NOMO-1 (cell line): ENCODE data around the gene AKAP13.

Experiments used
- DNase-seq, 2 experiments: peaks; one replicate each; lab custom pipeline; 2025; ENCODE audit not compliant: unreplicated experiment in 2 of 2; lab: John Stamatoyannopoulos, UW

The AKAP13 gene

GRCh38 chr15:85495544-85495943, 115.1 kb downstream of the AKAP13 start:
- no peak for DNase-seq

GRCh38 chr15:85496151-85496550, 115.7 kb downstream of the AKAP13 start:
- no peak for DNase-seq

- DNase-seq, result no peak
Observed at GRCh38 chr15:85496551-85497171, 116.3 kb downstream of the AKAP13 start.

GRCh38 chr15:85497172-85497569, 116.8 kb downstream of the AKAP13 start:
- no peak for DNase-seq

DNA sequence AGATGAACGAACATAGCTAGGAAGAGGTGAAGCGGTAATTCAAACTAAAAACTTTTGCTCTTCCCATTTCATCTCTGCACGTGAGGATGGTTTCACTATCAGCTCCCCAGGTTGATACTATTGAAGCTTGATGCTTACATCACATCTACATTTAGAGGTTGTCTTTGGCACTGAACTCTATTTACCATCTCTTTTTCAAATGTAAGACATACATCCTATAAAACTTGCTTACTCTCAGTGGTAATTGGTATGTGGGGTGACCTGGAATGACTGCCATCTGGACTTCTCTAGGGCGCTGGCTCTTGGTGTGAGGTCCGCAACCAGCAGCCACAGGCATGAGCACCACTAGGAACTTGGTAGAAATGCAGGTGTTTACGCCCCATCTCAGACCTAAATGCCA, 118.1 kb downstream of the AKAP13 start:
- DNase-seq, result no peak

- no peak for DNase-seq
Observed at GRCh38 chr15:85499371-85499887, 119.0 kb downstream of the AKAP13 start.

GRCh38 chr15:85500060-85500708, 119.8 kb downstream of the AKAP13 start:
- no peak for DNase-seq

GRCh38 chr15:85500729-85501128, 120.3 kb downstream of the AKAP13 start:
- no peak for DNase-seq

GRCh38 chr15:85501574-85501973, 121.2 kb downstream of the AKAP13 start:
- no peak for DNase-seq

DNA sequence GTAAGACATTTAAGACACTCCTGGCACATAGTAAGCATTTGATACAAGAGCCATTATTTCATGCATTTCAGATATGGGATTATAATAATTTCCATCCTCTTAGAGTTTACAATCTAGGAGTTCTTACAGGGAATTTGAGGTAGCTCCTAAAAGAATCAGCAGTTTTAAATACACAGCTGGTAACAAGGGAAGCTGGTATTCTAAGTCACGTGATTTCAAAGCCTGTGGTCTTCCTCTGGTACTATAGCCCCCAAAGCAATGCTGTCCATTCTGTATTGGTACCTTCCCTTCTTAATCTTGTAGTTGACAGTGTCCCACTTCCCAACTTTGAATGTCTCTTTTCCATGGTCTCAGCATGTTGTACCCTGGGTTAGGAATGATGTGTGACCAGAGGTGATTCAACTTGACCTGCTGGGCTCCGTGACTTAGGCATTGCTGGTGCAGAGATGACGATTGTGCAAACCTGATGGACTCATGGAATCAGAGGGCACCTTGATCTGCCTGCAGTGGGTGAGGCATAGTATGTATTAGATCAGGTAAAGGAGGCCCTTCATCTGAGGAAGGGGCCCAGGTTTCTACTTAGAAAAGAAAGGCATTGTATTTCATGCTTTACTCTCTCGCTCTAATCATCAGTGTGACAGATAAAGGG, 122.9 kb downstream of the AKAP13 start:
- no peak for DNase-seq

DNA sequence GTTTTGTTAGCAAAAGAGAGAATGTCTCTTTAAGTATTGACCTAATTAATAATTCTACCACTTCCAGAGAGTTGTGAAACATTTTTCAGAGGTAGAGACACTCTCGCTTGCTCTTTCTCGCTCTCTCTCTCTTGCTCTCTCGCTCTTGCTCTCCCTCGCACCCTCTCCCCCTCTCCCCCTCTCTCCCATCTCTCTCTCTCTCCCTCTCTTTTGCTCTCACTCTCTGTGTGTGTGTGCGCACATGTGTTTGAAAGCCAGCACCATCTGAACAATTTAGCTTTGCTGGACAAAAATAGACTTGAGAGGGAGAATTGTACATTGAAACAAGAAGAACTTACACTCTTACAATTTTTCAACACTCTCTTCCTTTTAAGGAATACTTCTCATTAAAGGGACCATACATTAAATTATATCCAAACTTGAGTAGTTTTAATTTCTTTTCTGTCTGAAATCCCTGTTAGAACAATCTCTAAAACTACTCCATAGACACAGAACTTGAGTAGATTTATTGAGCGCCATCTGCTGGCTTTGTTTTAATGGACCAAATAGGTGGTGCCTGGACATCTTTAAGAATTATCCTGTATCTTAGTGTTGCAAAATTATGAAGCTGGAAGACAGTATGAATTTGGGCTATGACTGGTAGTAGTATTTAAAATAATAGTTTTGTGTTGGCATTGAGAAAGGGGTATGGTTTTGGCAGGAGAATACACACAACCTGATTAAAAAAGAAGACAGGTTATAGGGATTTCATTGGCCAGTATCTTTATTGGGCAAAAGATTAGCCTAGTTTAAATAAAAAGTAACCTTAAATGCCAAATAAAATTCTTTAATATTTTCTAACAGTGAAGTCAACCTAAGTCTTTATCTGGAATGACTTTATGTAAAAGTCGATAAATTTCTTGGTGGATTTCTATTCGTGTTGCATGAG, 124.6 kb downstream of the AKAP13 start:
- DNase-seq, result peak in 1 of 2 experiments; percentile 27

- DNase-seq, result no peak
Observed at GRCh38 chr15:85507114-85507513, 126.7 kb downstream of the AKAP13 start.

GRCh38 chr15:85509973-85510372, 129.6 kb downstream of the AKAP13 start:
- no peak for DNase-seq

DNA sequence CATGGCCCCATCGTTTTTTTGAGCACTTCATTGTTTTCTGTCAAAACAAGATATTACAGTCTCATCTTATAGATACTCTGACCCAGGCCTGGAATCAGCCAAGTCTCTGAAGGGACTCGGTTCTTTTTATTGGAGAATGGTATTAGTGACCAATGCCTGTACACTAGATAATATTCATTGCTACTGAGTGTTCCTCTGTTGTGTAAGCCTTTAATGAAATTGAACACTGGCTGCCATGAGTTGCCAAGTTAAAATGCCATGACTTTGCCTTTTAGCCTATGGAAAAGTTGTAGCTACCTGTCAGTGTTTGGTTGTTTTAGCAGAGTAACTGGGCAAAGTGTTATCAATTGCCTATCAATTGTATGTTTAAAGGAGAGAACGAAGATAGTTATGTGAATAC, 134.0 kb downstream of the AKAP13 start:
- no peak for DNase-seq

- no peak for DNase-seq
Observed at GRCh38 chr15:85515212-85515611, 134.8 kb downstream of the AKAP13 start.

GRCh38 chr15:85517086-85517485, 136.7 kb downstream of the AKAP13 start:
- DNase-seq, result no peak

DNA sequence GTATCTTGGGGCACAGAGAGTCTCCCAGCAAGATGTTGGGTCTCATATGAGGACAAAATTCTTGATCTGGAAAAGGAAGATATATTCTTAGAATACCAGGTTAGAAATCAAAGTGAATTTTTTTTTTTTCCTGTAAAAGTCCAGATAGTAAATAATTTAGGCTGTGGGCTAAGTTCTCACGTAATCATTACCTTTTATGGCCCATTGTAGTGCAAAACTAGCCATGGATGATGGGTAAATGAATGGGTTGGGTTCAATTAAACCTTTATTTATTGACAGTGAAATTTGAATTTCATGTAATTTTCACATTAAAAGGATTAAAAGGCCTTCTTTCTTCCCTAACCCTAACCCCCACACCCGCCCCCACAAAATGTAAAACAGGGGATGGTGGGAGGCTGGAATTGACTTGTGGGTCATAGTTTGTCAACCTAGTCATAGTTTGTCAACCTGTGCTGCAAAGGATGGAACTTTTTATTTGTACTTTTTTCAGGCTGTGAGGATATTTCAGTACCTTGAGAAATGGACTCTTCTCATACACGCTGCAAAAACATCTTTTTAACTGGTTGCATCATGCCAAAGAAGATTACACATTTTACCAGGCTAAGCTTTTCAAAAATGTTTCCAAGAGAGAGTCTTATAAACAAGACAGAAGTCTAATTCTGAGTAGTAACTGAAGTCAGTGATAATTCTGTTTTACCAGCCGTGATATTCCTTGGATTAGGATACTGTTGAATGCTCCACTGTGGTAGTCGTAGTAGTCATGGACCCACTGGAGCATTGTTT, 138.8 kb downstream of the AKAP13 start:
- DNase-seq, result no peak

- no peak for DNase-seq
Observed at GRCh38 chr15:85520650-85521049, 140.2 kb downstream of the AKAP13 start.

DNA sequence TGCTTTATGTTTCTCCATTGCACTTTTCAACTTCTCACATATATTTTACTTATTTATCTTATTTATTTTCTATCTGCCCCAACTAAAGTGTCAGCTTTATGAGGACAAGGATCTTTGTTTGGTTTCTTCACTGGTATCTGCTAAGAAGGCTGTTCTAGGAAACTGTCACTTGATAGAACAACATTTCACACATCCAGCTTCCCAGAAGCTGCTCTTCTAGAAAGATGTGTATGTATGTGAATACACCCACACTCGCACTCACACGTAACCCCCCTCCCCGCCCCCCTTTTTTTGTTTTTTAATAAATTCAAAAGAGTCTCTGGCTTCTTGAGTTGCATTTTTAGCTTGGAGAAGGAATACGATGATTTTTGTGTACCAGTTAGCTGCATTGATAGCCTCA, 143.1 kb downstream of the AKAP13 start:
- no peak for DNase-seq

DNA sequence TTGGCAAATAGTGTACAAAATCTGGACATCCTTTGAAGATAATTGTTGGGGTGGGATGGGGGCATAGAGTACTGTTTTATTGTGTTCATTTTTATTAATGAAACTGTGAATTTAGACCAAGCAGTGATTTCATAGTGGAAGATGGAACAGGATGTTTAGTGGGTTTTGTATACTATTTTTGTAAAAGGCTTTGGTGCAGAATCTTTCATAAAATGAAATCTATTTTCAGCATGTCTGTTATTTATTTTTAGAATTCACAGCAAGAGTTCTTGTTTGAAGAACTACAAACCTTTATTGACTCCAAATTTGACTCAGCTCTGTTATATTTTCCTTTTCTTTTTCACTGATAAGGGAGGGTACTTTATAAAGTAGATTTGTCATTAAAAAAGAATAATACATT, 145.4 kb downstream of the AKAP13 start:
- no peak for DNase-seq
